Fibroblast of lung (primary cell): ENCODE results near the gene SLC44A4.

Experiments used
- EZH2 ChIP-seq: IDR thresholded peaks from 2 replicates; pipeline ENCODE4 v1.5.1; 2012; ENCODE audit warnings: low read length, control low read depth, mild to moderate bottlenecking; ENCODE audit errors: missing control alignments
- TF ChIP-seq, protein P1 (sequence below), 2 donors: IDR thresholded peaks in 1 of 2; conservative IDR thresholded peaks in 1 of 2; 1 replicate in 1 of 2; 2 replicates in 1 of 2; pipeline ENCODE4 v1.5.1; 2011 to 2012; ENCODE audit warnings: low read length in 2 of 2, control low read depth in 1 of 2, inconsistent platforms in 1 of 2, low read depth in 1 of 2, mild to moderate bottlenecking in 1 of 2

DNA sequence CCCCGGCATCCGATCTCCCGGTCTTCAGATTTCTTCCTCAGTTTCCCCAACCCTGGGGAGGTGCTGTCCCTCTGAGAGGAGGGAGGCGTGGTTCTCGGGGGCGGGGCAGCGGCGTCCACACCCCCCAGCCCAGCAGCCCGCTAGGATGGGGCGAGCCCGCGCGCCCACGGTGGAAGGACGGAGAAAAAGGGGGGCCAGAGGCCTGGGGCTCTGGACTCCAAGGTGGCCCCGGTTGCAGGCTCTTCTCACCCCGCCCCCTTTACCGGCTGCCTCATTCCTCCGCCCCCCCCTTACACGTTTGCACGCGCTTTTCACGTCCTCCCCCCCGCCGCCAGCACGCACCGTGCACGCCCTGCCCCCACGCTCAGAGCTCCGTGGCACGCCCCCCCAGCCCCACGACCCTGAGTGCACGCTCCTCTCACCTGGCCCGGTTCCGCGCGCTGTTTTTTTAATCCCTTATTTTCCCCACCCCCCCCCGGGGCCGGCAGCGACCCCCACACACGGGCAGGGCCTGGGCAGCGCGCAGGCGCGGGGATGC is 22.7 kb upstream of the SLC44A4 start:
- TF ChIP-seq, protein P1, sequence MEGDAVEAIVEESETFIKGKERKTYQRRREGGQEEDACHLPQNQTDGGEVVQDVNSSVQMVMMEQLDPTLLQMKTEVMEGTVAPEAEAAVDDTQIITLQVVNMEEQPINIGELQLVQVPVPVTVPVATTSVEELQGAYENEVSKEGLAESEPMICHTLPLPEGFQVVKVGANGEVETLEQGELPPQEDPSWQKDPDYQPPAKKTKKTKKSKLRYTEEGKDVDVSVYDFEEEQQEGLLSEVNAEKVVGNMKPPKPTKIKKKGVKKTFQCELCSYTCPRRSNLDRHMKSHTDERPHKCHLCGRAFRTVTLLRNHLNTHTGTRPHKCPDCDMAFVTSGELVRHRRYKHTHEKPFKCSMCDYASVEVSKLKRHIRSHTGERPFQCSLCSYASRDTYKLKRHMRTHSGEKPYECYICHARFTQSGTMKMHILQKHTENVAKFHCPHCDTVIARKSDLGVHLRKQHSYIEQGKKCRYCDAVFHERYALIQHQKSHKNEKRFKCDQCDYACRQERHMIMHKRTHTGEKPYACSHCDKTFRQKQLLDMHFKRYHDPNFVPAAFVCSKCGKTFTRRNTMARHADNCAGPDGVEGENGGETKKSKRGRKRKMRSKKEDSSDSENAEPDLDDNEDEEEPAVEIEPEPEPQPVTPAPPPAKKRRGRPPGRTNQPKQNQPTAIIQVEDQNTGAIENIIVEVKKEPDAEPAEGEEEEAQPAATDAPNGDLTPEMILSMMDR (conservative IDR thresholded peaks at IDR 0.05 in 1 of 2, IDR thresholded peaks at IDR 0.05 in 1 of 2; ENCODE audit: low read depth in 1 of 2, low read length in 2 of 2): no peak
- TF ChIP-seq EZH2: no peak
